Lower leg skin (tissue), 4 donors: ENCODE data around the gene DNAJB12. TPM values are rescaled to one million over a fixed set of nuclear protein-coding genes. Genes with fewer than 3 reads are reported as not detected.
"Not testable (repeated sequence)": the region's sequence is repeated elsewhere in the genome, so short reads cannot be mapped to it uniquely, and the experiment has no call there.

Experiments
- DNase-seq, 2 donors: peaks; one replicate each; pipeline ENCODE4 v3.0.0-alpha.2; 2019; ENCODE audit warnings: low spot score in 2 of 2
- H3K4me3 ChIP-seq: fragments of 200-600 bp; sonication (generic); 2 replicates; pipeline ENCODE4 v1.5.1; 2017; ENCODE audit warnings: mild to moderate bottlenecking, low read depth; ENCODE audit not compliant: poor library complexity, severe bottlenecking
- CTCF ChIP-seq, 3 donors: fragments of 450-650 bp; IDR thresholded peaks; one replicate each; pipeline ENCODE4 v1.5.1; 2016; ENCODE audit warnings: antibody characterized with exemption in 3 of 3, mild to moderate bottlenecking in 3 of 3, moderate library complexity in 2 of 3
- POLR2A ChIP-seq, 2 donors: fragments of 450-650 bp; IDR thresholded peaks; one replicate each; pipeline ENCODE4 v1.6.1; 2016 to 2017; ENCODE audit warnings: antibody characterized with exemption in 2 of 2, mild to moderate bottlenecking in 1 of 2, moderate library complexity in 1 of 2
- WGBS, 2 donors: methylation state at CpG; one replicate each; pipeline ENCODE4 v1.1.5; 2018; 5-methylcytosine and 5-hydroxymethylcytosine counted together
- intact Hi-C: fragments of 100-400 bp; cut with DNase I; formaldehyde crosslinking; loops from one replicate; pipeline ENCODE4 v1.15.0; 2023; ENCODE audit warnings: low total_unique reads
- total RNA-seq, 4 donors: library from RNA; depleted of rRNA; stranded (reverse); fragments of >200 nt; gene quantifications; one replicate each; pipeline ENCODE4 v1.1.0, GENCODE V29; 2016

DNAJB12 gene
- total RNA-seq, 4 donors from 2014 or later = 32.8 to 54.4 (median 48.1) TPM

DNA sequence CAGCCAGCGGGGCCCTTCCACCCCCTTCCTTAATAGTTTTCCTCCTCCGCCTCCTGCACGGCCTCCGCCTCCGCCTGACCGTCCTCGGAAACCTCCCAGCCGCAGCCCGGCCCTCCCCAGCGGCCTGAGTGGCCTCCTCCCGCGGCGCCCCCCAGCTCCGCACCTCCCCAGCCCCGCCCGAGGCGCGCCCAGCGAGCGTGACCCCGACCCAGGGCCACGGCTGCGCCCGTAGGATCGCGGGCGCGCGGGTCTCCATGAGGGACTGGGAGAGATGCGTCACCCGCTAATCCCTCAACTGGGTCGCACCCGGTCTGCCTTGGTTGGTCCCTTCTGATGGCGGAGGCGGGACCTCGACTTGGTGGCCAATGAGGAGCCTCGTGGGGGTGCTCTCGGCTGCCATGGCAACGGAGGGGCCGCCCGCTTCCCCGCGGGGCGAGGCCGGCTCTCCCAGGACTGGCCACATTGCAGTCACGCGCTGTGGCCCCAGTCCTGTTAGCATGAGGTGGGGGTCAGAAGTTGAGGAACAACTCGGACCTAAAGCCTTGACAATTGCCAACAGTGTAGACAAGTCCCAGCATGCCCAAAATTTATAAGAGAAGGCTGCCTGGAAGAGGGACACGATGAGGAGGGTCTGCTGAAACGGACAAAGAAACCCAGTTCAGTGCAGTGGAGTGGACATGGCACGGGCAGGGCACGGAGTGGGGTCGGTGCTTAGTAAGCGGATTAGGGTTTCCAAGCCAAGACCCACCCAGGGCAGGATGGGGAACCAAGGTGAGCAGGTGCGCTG lies 56.7 kb downstream of the DNAJB12 start:
- peak; percentile 96 to 100 for DNase-seq
- intact Hi-C loops = no loop called here
- 11% methylated on average over 32 to 33 of the region's 55 CpGs for WGBS, 2 donors
- peak overlapping the region; percentile 52 for H3K4me3 ChIP-seq
- TF ChIP-seq POLR2A (IDR thresholded peaks at IDR 0.05) (peak in 1 of 2 donors; percentile 74), CTCF (IDR thresholded peaks at IDR 0.05) (no peak)

DNA sequence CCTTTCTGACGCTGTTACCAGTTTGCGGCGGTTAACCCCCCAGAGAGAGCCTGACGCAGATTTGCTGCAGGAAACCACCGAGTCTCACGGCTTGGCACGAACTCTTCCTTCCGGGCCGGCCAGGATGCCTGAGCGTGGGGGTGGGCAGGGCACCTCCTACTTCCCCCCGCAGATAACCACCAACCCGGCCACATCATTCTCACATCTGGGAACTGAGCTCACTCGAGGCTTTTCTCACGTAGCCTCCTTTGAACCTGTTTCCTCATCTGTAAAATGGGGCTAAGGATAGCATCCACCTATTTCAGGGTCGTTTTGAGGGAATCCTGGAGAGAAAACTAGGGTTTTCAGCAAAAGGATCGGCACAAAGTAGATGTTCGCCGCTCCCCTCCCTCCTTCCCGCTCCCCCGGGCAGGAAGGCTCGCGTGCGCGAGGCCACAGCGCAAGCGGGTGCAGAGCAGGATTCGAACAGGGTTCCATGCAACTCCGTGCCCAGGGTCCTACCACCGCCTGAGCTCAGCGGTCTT lies 57.4 kb downstream of the DNAJB12 start:
- TF ChIP-seq CTCF (IDR thresholded peaks at IDR 0.05) (no peak), POLR2A (IDR thresholded peaks at IDR 0.05) (no peak)
- 6 to 7% methylated on average over 29 to 30 of the region's 30 CpGs for WGBS, 2 donors
- intact Hi-C loops = no loop called here
- peak overlapping the region; percentile 52 for H3K4me3 ChIP-seq
- DNase-seq = peak; percentile 85 to 98

GRCh38 chr10:72296829-72297280 lies 57.9 kb downstream of the DNAJB12 start:
- WGBS, 2 donors = 73 to 77% methylated on average over 19 of the region's 19 CpGs
- H3K4me3 ChIP-seq = not testable (repeated sequence)

DNA sequence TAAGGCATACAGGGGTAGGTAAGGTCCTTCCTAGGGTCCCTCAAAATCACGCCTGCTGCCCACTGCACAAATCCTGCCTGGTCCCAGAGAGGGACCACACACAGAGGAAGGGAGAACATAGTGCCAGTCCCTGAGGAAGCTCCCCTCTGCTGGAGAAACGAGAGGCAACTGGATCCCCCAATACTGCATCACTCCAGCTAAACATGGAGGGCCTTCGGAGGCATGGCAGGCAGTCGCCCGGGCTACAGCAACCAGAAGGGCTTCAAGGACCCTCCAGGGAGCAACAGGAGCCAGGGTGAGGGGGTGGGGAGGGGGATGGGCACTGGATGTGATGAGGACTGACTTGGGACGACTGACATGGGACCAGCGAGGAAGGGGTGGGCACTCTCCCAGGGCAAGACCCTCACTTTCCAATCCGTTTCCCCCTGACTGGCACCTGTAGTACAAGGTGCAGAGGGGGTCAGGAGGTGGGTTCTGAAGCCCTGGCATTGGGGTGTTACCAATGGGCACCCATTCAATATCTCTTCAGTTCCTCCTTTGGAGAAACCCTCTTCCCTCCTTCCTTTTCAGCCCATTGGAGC lies 59.3 kb downstream of the DNAJB12 start:
- 83 to 87% methylated on average over 7 to 8 of the region's 8 CpGs for WGBS, 2 donors
- TF ChIP-seq POLR2A (IDR thresholded peaks at IDR 0.05) = no peak
- TF ChIP-seq CTCF (IDR thresholded peaks at IDR 0.05) = no peak
- intact Hi-C loops = no loop called here
- no peak for DNase-seq
- H3K4me3 ChIP-seq = no peak overlapping the region

More at GRCh38 chr10:72296829-72297280, 57.9 kb downstream of the DNAJB12 start:
- intact Hi-C loops, DNase-seq: not testable (repeated sequence)

DNA sequence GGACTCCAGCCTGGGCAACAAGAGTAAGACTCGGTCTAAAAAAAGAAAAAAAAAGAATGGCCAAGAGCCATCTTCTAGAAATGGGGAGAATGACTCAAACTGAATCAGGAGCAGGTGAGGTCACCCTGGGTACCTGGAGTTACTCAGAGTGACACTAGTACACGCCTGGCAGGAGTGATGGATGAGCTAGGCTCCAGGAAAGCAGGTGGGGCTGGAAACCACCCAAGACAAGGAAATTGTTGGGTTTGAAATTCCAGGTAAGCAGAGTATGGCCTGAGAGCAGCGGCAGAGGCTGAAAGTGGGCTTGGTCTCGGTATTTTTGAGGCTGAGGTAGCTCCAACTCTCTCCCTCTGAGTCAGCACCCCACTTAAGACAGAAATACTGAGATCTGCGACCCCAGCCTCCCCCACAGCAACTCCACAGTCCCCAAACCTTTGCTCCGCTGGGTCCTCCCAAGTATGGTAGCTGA lies 62.5 kb downstream of the DNAJB12 start:
- intact Hi-C loops = no loop called here
- no peak for DNase-seq
- TF ChIP-seq POLR2A (IDR thresholded peaks at IDR 0.05) (no peak), CTCF (IDR thresholded peaks at IDR 0.05) (no peak)
- no peak overlapping the region for H3K4me3 ChIP-seq
- 45 to 60% methylated on average over 6 of the region's 6 CpGs for WGBS, 2 donors

- TF ChIP-seq CTCF (IDR thresholded peaks at IDR 0.05) (no peak), POLR2A (IDR thresholded peaks at IDR 0.05) (no peak)
- DNase-seq = no peak
- intact Hi-C loops = no loop called here
Measured at GRCh38 chr10:72291019-72291532, 63.6 kb downstream of the DNAJB12 start.

More at GRCh38 chr10:72291019-72291532, 63.6 kb downstream of the DNAJB12 start:
- H3K4me3 ChIP-seq = no peak overlapping the region
- 95 to 100% methylated on average over 4 of the region's 4 CpGs for WGBS, 2 donors
